ENCODE results near the gene DCUN1D4.

DCUN1D4 gene

GRCh38 chr4:51851937-51852290 is 9.0 kb downstream of the DCUN1D4 start:
- no peak for DNase-seq (ENCODE audit: low read depth)
- no peak overlapping the region for H3K4me3 ChIP-seq (ENCODE audit: control insufficient read depth, low read depth, low read length)
- no peak for TF ChIP-seq CTCF (IDR thresholded peaks at IDR 0.05; ENCODE audit: control insufficient read depth, insufficient read depth, low read depth, low read length, missing control alignments)

- no peak for TF ChIP-seq CTCF (IDR thresholded peaks at IDR 0.05; ENCODE audit: control insufficient read depth, insufficient read depth, low read depth, low read length, missing control alignments)
- DNase-seq (ENCODE audit: low read depth), result no peak
- no peak overlapping the region for H3K4me3 ChIP-seq (ENCODE audit: control insufficient read depth, low read depth, low read length)
These were observed 10.2 kb downstream of the DCUN1D4 start for GRCh38 chr4:51853027-51853682.

GRCh38 chr4:51855270-51855669 is 12.3 kb downstream of the DCUN1D4 start:
- H3K4me3 ChIP-seq (ENCODE audit: control insufficient read depth, low read depth, low read length), result no peak overlapping the region
- DNase-seq (ENCODE audit: low read depth), result no peak
- no peak for TF ChIP-seq CTCF (IDR thresholded peaks at IDR 0.05; ENCODE audit: control insufficient read depth, insufficient read depth, low read depth, low read length, missing control alignments)

GRCh38 chr4:51855751-51856150 is 12.8 kb downstream of the DCUN1D4 start:
- H3K4me3 ChIP-seq (ENCODE audit: control insufficient read depth, low read depth, low read length), result no peak overlapping the region
- TF ChIP-seq CTCF (IDR thresholded peaks at IDR 0.05; ENCODE audit: control insufficient read depth, insufficient read depth, low read depth, low read length, missing control alignments), result no peak
- no peak for DNase-seq (ENCODE audit: low read depth)

- no peak for DNase-seq (ENCODE audit: low read depth)
- TF ChIP-seq CTCF (IDR thresholded peaks at IDR 0.05; ENCODE audit: control insufficient read depth, insufficient read depth, low read depth, low read length, missing control alignments), result no peak
- no peak overlapping the region for H3K4me3 ChIP-seq (ENCODE audit: control insufficient read depth, low read depth, low read length)
These were observed 15.8 kb downstream of the DCUN1D4 start for GRCh38 chr4:51858605-51859202.

GRCh38 chr4:51859476-51860031 is 16.6 kb downstream of the DCUN1D4 start:
- no peak overlapping the region for H3K4me3 ChIP-seq (ENCODE audit: control insufficient read depth, low read depth, low read length)
- no peak for DNase-seq (ENCODE audit: low read depth)

More at GRCh38 chr4:51859476-51860031, 16.6 kb downstream of the DCUN1D4 start:
- TF ChIP-seq CTCF (IDR thresholded peaks at IDR 0.05; ENCODE audit: control insufficient read depth, insufficient read depth, low read depth, low read length, missing control alignments), result no peak

Measured in AG09309 (cell line).